Activated T-cell treated with anti-CD3 and anti-CD28 coated beads for 24 hours (primary cell): ENCODE measurements around the gene FHOD3.

Experiments
- DNase-seq: peaks from one replicate; pipeline ENCODE4 v3.0.0-alpha.2; 2020; ENCODE audit warnings: low read depth

Gene FHOD3

DNA sequence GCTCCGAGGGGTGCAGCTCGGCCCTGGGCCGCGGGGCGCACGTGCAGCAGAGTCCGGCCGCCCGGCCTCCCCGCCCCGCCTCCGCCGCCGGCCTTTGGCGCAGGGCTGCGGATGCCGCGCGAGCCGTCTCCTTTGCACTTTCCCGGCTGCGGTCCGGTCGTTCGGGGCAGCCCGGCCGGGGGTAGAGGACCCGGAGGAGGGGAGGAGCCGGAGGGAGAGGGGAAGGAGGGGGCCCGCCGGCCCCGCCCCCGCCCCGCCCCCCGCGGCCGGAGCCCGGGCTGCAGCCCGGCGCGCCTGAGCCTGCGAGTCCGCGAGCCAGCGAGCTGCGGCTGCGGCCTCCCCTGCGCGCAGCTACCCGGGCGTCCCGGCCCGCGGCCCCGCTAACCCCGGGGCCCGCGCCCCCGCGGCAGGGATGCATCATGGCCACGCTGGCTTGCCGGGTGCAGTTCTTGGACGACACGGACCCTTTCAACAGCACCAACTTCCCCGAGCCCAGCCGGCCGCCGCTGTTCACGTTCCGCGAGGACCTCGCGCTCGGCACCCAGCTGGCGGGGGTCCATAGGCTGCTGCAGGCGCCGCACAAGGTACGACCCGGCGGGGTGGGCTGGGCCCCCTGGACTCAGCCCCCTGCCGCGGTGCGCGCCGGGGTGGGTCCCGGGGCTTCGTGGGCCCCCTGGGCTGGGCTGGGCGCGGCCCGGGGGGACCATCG is at the start of gene FHOD3:
Gene FHOD3 (plus strand): TSS at position 297 of the 709 bp plus-strand sequence. CDS start 123 bp downstream, at position 420.
- DNase-seq, result no peak

DNA sequence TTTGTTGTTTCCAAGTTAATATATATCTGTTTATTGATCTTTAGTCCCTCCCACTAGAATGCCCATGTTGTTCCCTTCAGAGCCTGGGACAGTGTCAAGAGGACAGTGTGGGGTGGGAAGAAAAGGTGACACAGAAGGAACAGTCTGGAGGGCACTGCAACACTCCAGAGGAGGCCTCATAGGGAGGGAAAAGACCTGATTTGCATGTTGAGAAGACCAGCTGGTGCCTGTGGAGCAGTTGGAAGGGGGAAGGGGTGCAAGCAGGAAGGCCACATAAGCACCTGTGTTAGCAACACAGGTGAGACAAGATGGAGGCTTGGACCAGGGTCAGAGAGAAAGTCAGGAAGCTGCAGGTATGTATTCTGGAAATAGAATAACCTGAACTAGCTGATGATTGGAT is 48.1 kb upstream of the FHOD3 start:
- no peak for DNase-seq

DNA sequence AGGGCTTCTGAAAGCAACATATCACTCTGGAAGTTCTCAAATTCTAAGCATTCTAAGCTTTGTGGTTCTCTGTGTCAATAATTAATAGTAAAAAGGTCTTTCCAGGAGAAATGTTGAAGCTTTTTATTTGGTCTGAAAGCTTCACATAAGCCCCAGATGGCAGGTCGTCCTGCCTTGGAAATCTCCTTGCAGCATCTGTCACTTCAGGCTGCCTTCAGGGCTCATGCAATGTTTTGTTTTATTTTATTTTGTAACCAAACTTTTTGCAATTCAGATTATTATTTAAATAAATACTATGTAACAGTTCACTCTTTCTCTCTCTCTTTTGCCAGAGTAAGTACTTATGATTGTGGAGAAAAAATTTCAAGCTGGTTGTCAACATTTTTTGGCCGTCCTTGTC is 46.7 kb upstream of the FHOD3 start:
- no peak for DNase-seq

DNA sequence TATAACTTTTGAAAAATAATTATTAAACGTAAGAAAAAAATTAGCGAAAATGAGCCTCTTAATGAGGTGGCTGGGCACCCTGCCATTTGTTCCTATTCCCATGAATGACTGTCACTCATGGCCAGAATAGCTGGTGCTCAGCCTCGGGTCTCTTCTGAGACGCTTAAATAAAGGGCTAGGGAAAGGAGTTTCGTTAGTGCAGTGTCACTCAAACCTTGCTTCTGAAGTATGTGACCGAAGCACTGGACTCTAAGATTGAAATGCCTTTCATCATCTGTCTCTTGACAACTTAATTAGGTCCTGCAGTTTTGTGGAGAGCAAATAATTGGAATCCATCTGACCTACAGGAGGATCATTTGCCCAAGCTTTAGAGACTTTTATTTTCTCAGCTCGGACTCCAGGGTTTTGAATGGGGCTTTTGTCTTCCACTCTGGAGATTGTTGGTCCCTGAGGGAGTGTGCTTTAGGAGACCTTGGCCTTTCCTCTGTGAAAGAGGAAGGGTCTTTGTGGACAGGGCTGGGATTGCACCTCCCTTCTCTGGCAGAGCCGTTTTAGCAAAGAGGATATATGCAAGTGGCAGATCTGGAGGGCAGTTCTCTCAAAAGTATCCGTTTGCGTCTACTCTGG is 42.3 kb upstream of the FHOD3 start:
- DNase-seq, result no peak

DNA sequence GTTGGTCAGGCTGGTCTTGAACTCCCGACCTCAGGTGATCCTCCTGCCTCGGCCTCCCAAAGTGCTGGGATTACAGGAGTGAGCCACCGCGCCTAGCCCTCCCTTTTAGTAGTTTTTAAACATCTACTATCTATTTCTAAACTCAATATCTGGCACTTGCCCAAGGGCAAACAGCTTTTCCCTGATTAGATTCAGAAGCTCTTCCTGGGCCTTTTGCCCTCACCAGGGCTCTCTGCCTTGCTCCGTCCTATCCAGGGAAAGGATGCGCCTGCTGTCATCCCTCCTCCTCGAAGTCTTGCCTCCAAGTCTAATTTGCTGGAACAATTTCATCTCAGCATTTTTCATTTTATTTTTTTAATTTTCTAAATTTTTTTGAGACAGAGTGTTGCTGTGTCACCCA is 41.4 kb upstream of the FHOD3 start:
- DNase-seq, result no peak

DNA sequence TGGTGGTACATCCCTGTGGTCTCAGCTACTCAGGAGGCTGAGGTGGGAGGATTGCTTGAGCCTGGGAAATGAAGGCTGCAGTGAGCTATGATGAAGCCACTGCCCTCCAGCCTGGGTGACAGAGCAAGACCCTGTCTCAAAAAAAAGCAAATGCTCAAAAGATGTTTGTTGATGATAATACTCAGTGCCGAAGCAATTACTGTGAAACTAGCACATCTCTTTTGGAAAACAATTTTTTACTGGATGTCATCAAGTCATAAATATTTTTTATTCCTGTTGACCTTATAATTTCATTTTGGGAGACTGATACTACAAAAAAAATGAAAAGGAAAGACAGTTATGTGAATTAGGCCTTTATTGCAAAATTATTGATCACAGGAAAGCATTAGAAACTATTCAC is 34.5 kb upstream of the FHOD3 start:
- no peak for DNase-seq

DNA sequence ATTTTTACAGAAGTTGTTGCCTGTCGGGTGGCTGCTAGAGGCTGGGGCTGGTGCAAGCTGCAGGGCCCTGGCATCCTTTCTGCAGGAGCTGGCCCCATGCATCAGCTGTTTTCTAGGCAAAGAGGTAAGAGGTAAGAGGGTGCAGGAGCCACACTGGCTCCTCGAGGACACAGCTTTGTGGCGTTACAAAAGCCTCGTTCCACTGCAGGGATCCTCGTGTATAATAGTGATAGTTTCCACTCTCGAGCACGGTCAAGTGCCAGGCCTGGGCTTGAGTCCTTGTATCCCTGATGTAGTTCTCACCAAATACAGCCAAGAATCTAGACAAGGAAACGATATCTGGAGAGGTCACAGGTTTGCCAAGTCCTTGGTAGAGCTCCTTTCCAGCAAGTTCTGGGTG is 33.2 kb upstream of the FHOD3 start:
- DNase-seq, result no peak

DNA sequence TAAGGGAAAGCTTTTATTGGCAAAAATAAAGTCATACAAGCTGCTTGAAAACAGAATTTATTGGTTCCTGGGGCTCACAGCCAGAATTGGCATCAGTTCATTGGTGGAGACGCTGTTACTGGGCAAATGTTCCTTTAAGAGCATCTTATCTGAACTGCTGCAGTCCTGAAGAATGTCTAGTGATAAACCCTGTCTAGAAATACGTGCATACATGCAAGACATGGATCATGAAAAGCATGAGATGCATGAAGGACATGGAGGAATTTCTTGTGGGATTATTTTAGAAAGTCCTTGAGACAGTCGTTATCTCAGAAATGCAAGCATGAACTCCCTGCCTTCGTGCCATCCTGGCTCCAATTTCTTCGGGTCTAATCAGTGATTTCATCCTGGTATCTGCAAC is 32.5 kb upstream of the FHOD3 start:
- DNase-seq, result no peak

DNA sequence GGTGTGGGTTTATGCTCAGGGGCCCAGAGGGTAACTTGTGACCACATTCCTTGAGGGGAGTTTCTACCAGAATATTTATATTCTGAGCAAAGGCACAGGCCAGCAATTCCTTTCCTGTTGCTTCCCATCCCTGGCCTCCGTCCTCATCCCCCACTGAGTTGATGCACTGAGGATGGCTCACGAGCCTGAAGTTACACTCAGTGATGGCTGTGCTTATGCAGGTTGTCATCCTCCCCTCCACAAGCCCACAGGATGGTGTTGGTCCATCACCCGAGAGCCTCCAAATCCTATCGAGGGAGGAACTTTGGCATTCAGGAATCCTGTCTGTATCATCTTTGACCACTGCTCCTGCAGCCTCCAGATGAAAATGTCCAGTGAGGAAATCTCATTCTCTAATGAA is 28.4 kb upstream of the FHOD3 start:
- no peak for DNase-seq

DNA sequence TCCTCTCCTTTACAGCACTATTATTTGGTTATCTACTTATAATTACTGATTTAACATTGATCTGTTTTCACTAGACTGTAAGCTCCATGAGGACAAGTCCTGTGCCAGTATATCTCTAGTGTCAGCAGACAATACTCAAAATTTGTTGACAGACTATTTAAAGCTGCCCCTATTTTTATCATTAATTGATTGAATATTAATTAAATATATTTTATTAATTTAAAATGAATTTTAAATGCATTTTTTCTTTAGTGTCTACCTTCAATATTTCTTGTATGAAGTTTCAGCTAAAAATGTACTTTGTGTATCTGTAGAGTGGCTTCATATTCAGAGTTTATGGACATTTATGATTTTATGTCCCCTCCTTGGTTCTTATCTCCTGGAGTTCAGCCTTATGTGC is 26.4 kb upstream of the FHOD3 start:
- no peak for DNase-seq

DNA sequence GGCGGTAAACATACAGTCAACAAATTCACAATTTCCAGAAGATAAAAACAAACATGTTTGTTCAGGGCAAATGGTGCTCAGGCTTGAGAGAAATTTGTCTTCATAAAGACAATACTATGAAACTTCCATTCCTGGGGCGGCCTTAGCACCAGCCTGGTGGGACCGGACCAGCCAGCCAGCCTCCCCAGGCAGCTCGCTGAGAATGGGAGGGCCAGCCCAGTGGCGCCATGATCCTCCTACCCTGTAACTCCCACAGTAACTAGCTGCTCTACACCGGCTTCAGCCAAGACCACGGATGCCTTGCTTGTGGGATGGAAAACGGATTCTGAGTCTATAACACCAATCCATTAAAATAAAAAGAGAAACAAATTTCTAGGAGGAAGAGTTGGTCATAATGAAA is 24.2 kb upstream of the FHOD3 start:
- DNase-seq, result no peak

DNA sequence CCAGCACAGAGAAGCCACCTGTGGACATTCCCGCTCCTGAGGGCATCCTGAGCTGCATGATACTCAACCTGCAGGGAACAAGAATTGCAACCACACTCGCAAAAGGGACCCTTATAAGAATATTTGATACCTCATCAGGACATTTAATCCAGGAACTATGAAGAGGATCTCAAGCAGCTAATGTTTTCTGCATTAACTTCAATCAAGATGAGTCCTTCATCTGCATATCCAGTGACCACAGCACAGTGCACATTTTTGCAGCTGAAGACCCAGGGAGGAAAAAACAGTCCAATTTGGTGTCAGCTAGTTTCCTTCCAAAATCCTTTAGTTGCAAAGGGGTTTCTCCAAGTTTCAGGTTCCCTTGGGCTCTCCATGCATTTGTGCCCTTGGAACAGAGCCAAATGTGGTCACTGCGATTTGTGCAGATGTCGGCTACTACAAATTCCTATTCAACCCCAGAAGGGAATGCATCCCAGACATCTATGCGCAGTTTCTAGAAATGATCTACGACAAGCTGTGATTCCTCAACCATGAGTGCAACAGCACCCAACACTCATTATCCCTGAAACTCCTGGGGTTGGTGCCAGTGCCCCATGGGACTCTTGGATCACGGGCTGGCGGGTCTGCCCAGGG is 23.3 kb upstream of the FHOD3 start:
- no peak for DNase-seq

DNA sequence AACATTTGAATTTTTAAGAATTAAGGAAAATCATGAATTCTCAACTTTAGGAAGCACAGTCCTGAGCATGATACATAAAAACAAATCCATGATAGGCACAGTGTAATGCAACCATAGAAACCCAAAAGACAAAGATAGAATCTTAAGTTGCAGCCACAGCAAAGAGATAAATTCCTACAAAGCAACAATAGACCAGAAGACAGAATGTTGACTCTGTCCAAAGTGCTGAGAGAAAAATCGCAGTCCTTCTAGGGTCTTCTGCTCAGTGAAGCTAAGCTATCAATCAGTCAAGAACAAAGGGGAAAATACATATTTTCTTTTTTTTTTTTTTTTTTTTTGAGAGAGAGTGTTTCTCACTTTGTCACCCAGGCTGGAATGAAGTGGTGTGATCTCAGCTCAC is 22.0 kb upstream of the FHOD3 start:
- no peak for DNase-seq

DNA sequence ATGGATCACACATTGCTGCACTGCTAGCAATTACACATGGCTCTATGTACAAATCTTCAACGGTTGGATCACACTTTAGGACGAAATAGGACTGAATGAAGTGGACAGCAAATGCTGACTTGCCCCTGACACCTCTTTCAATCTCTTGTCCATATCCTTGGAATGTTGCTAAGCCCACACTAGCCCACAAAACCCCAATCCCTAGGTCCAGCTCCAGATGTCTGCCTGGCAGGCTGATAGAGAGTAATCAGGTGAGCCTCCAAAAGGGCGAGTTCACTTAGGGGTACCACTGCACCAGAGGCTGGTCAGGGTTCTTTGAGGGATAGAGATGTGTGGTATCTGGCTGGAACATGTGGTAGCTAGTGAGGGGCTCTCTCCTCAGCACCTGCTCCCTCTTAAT is 18.5 kb upstream of the FHOD3 start:
- DNase-seq, result no peak

DNA sequence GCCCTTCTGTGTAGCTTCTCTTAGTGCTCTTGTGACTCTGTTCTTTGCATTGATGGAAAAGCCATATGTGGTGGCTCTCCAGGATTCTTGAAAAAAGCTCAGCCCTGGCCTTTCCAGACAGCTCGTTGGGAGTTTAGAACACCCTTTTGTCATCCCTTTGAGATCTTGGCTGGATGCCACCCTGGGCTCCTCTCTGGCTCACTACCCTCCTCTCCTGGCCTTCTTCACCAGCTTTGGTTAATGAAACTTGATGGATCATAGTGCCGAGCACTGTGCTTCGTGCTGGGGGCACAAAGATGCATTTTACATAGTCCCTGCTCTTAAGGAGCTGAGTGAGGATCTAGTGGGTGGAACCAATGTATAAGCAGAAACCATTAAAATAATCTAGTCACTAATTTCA is 15.6 kb upstream of the FHOD3 start:
- DNase-seq, result no peak

DNA sequence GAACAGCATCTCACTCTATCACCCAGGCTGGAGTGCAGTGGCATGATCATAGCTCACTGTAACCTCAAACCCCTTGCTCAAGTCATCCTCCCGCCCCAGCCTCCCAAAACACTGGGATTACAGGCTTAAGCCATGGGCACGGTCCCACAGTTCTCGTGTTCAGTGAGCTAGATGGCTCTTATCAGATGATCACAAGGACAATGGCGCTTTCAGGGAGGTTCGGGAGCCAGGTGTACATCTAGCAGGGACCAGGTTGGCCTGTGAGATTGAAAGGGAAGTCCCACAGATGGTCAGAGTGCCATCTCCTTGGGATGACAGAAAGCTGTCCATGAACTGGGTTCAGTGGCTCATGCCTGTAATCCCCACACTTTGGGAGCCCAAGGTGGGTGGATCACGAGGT is 14.1 kb upstream of the FHOD3 start:
- no peak for DNase-seq

DNA sequence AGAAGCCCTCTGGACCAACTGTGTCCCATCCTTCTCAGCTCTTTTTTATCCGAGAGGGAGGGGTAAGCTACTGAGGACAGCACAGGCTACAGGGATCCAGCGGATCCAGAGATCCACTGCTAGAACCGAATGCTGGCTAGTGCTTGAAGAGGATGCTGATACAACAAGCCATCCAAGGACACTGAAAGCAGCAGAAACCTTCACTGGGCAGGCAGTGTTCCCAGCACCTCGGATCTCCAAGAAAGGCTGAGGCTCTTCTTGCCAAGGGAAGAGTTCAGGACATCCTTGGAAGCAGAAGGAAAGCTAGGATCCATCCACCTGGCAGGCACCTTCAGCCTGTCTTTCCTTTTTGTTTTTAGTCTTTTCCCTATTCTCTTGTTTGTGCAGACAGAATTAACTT is 13.2 kb upstream of the FHOD3 start:
- DNase-seq, result no peak

DNA sequence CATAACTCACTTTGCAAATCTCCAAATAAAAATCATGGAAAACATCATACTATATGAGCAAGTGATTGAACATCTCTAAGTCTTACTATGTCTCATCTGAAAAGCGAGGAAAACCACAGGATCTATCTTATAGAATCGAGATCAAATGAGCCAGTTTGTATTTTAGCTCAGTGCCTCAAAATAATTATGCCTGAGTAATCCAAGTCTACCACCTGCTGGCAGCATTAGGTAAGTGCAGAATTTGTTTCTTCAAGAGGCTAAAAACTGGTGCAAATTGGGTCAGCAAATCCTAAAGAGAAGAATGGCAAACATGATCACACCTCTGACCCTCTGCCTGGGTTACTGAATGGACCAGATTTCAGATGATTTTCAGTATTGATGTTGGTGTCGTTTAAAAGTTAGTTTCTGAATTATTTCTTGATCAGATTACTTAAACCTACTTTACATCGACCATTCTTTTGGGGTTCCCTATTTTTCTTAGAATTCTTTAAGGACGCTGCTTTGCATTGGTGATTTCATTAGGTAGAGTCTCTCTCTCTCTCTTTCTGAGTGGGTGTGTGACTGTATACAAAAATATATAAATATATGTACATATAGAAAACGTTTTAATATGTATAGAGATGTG is 12.7 kb upstream of the FHOD3 start:
- DNase-seq, result peak; percentile 23

DNA sequence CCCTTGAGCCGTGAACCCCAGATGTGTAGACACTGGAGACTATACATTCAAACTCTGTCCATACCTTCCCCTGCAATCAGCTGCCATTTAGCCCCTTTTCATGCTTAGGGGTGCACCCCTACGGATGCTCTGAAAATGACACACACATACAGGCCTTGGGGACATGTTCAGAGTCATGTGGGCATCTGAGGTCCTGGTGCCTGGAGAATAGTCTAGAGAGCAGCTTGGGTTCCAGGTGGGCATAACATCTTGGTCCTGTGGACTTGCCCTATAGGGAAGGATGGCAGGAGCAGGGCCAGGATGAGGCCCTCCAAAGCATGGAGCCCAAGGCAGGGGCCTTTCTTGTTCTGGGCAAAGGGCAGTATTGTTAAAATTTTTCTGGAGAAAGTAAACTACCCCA is 9.9 kb upstream of the FHOD3 start:
- no peak for DNase-seq

DNA sequence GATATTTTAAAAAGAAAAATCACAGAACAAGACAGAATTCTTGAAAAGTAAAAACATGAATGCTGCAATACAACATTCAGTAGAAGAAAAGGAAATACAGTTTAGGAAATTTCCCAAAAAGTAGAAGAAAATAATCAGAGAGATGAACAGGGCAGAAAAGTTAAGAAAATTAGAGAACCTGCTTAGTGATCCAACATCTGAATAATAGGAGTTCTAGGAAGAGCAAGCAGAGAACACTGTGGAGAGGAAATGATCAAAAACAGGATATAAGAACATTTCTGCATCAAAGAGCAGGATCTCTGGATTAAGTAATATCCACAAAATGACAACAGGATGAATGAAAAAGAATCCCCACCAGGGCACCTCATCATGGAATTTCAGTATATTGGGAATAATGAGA is 8.8 kb upstream of the FHOD3 start:
- no peak for DNase-seq

DNA sequence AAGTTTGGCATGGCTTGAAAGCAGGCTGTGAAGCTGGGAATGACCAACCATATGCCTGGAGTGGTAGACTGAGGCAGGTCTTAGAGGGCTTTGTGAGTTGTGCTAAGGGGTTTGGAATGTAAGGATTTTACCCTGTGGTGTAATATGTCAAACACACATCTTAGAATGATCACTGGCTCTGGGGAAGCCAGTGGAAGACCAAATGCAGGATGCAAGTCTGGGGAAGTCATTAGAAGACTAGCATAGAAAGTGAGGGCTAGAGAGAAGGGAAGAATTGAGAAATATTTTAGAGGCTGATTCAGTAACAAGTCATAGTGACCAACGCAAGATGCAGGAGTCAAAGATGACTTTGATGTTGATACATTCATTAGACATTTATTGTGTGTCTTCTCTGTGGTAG is 3.5 kb upstream of the FHOD3 start:
- no peak for DNase-seq

DNA sequence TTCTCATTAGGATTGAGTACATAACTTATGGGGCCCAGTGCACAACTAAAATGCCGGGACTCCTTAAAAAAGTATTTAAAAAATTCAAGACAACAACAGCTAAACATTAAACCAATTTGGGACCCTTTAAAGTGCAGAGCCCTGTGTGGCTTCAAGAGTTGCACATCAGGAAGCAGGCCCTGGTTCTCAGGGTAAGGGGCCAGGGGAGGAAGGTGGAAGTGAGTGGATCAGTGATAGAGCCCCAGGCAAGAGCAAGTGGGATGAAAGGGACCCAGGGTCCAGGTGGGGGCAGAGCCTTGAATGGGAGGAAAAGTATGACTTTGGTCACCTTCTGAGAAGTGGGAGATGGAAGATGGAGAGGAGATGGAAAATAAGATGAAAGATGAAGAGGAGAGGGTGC is 2.3 kb upstream of the FHOD3 start:
- DNase-seq, result no peak

DNA sequence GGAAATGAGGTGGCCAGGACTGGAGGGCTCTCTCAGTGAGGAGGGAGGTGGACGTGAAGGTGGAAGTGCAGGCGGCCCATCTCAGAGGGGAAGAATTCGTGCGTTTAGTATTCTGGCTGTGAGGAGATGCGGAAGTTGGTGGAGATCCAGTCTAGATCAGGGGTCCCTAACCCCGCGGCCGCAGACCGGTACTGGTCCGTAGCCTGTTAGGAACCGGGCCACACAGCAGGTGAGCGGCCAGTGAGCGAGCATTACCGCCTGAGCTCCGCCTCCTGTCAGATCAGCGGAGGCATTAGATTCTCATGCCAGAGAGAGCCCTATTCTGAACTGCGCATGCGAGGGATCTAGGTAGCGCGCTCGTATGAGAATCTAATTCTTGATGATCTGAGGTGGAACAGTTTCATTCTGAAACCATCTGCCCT is 1.6 kb upstream of the FHOD3 start:
- DNase-seq, result no peak
